Coronary artery (tissue), 2 donors: ENCODE measurements around the gene OR10A3.

Experiments used
- DNase-seq: peaks from one replicate; pipeline ENCODE4 v3.0.0-alpha.2; 2017; ENCODE audit warnings: low spot score
- H3K27ac ChIP-seq, 2 donors: fragments of 200-600 bp; sonication (generic); one replicate each; pipeline ENCODE4 v1.5.1; 2016 to 2019
- H3K4me3 ChIP-seq: fragments of 200-600 bp; sonication (generic); 2 replicates; pipeline ENCODE4 v1.5.1; 2016; ENCODE audit warnings: mild to moderate bottlenecking, moderate library complexity
- TF ChIP-seq, protein P1 (sequence below): fragments of 200-600 bp; sonication (generic); IDR thresholded peaks from one replicate; pipeline ENCODE4 v1.5.1; 2019; ENCODE audit warnings: antibody characterized with exemption

OR10A3 gene

GRCh38 chr11:7936615-7937014 lies 4.9 kb downstream of the OR10A3 start:
- H3K27ac ChIP-seq = no peak overlapping the region
- TF ChIP-seq, protein P1, sequence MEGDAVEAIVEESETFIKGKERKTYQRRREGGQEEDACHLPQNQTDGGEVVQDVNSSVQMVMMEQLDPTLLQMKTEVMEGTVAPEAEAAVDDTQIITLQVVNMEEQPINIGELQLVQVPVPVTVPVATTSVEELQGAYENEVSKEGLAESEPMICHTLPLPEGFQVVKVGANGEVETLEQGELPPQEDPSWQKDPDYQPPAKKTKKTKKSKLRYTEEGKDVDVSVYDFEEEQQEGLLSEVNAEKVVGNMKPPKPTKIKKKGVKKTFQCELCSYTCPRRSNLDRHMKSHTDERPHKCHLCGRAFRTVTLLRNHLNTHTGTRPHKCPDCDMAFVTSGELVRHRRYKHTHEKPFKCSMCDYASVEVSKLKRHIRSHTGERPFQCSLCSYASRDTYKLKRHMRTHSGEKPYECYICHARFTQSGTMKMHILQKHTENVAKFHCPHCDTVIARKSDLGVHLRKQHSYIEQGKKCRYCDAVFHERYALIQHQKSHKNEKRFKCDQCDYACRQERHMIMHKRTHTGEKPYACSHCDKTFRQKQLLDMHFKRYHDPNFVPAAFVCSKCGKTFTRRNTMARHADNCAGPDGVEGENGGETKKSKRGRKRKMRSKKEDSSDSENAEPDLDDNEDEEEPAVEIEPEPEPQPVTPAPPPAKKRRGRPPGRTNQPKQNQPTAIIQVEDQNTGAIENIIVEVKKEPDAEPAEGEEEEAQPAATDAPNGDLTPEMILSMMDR = no peak
- DNase-seq = no peak
- H3K4me3 ChIP-seq = no peak overlapping the region

GRCh38 chr11:7931168-7931567 lies 10.3 kb downstream of the OR10A3 start, which contains the start of gene OR10A6:
TSS of gene OR10A6 (minus strand) at chr11:7931268. CDS start at chr11:7928662, 2,606 bp downstream.
- TF ChIP-seq, protein P1 = no peak
- no peak within 1 kb of the TSS for H3K27ac ChIP-seq
- H3K4me3 ChIP-seq = no peak within 1 kb of the TSS
- DNase-seq = no peak

GRCh38 chr11:7927635-7928034 lies 13.9 kb downstream of the OR10A3 start:
- Histone ChIP-seq H3K27ac (no peak overlapping the region), H3K4me3 (no peak overlapping the region)
- DNase-seq = no peak
- TF ChIP-seq, protein P1 = no peak

- TF ChIP-seq, protein P1 = no peak
- Histone ChIP-seq H3K4me3 (no peak overlapping the region), H3K27ac (no peak overlapping the region)
- DNase-seq = no peak
Observed at GRCh38 chr11:7924536-7924935, 17.0 kb downstream of the OR10A3 start.

DNA sequence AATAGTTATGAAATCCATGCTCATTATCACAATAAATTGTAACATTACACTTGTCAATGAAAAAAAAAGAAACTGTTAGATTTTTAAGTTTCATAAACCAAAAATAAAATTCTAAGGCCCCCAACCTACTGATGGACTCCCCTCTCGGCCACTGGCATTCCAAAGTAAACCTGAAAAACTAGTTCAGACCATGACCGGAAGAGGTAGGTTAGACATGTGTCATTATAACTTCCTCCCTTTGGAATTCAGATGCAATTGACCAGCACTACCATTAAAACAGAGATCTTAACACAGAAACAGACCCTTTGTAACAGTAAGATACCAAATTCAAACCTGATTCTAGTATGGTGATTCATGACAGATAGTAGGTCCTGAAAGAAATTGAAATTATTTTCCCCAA lies 23.4 kb downstream of the OR10A3 start:
- Histone ChIP-seq H3K27ac (no peak overlapping the region), H3K4me3 (no peak overlapping the region)
- TF ChIP-seq, protein P1 = no peak
- no peak for DNase-seq

GRCh38 chr11:7911011-7911410 lies 30.5 kb downstream of the OR10A3 start:
- H3K27ac ChIP-seq = no peak overlapping the region
- DNase-seq = no peak
- TF ChIP-seq, protein P1 = no peak
- H3K4me3 ChIP-seq = no peak overlapping the region

- H3K4me3 ChIP-seq = no peak overlapping the region
- TF ChIP-seq, protein P1 = no peak
- H3K27ac ChIP-seq = no peak overlapping the region
- no peak for DNase-seq
Observed at GRCh38 chr11:7910286-7910788, 31.2 kb downstream of the OR10A3 start.
